Neural cell (in vitro differentiated cells): ENCODE measurements around the gene CBFA2T3. TPM values are rescaled to one million over a fixed set of nuclear protein-coding genes. Genes with fewer than 3 reads are reported as not detected.

ENCODE experiments used
- H2AFZ ChIP-seq: fragments of 200-600, 300-800 bp; sonication (generic), shearing (Covaris generic); 2 replicates; pipeline ENCODE4 v1.6.0; 2014; ENCODE audit warnings: low read depth, mild to moderate bottlenecking, antibody characterized with exemption, low read length, moderate library complexity
- H3F3A ChIP-seq: fragments of 200-600 bp; shearing (Covaris generic); 2 replicates; pipeline ENCODE4 v1.6.1; 2016; ENCODE audit warnings: mild to moderate bottlenecking, moderate library complexity, mixed read lengths, antibody characterized with exemption, low read length; ENCODE audit not compliant: insufficient read depth, poor library complexity, severe bottlenecking
- H3K27ac ChIP-seq: fragments of 200-600, 300-800 bp; sonication (generic), shearing (Covaris generic); 2 replicates; pipeline ENCODE4 v1.5.1; 2014; ENCODE audit warnings: mild to moderate bottlenecking, low read length, moderate library complexity
- H3K27me3 ChIP-seq: fragments of 300-800, 200-600 bp; sonication (generic), shearing (Covaris generic); 2 replicates; pipeline ENCODE4 v1.6.0; 2014; ENCODE audit warnings: mild to moderate bottlenecking, low read depth, low read length, moderate library complexity; ENCODE audit not compliant: insufficient read depth
- H3K36me3 ChIP-seq: fragments of 300-800, 200-600 bp; sonication (generic), shearing (Covaris generic); 2 replicates; pipeline ENCODE4 v1.5.1; 2014; ENCODE audit warnings: mild to moderate bottlenecking, antibody characterized with exemption, low read length, moderate library complexity; ENCODE audit not compliant: insufficient read depth
- H3K4me2 ChIP-seq: fragments of 300-800, 200-600 bp; sonication (generic), shearing (Covaris generic); 2 replicates; pipeline ENCODE4 v1.6.0; 2014; ENCODE audit warnings: mild to moderate bottlenecking, low read length
- H3K4me3 ChIP-seq: fragments of 300-800, 200-600 bp; sonication (generic), shearing (Covaris generic); 2 replicates; pipeline ENCODE4 v1.5.1; 2014; ENCODE audit warnings: mild to moderate bottlenecking, low read length, moderate library complexity
- H3K79me2 ChIP-seq: fragments of 200-600 bp; shearing (Covaris generic); replicated peaks from 2 replicates; pipeline ENCODE4 v1.6.0; 2014; ENCODE audit warnings: mild to moderate bottlenecking, low read length, moderate library complexity; ENCODE audit not compliant: insufficient read depth
- H3K9ac ChIP-seq: fragments of 300-800, 200-600 bp; sonication (generic), shearing (Covaris generic); 2 replicates; pipeline ENCODE4 v1.6.1; 2016; ENCODE audit warnings: mild to moderate bottlenecking, low read length, mixed read lengths
- H3K9me2 ChIP-seq: fragments of 200-600 bp; shearing (Covaris generic); 2 replicates; pipeline ENCODE4 v1.6.1; 2016; ENCODE audit warnings: mild to moderate bottlenecking, low read length, mixed read lengths; ENCODE audit not compliant: insufficient read depth
- H3K9me3 ChIP-seq: fragments of 200-600, 300-800 bp; sonication (generic), shearing (Covaris generic); 2 replicates; pipeline ENCODE4 v1.6.1; 2016; ENCODE audit warnings: mild to moderate bottlenecking, mixed run types, low read length, moderate library complexity, mixed read lengths
- H4K20me1 ChIP-seq: fragments of 200-600 bp; shearing (Covaris generic); 2 replicates; pipeline ENCODE4 v1.6.1; 2016; ENCODE audit warnings: mild to moderate bottlenecking, mixed run types; ENCODE audit not compliant: insufficient read depth
- EP300 ChIP-seq: fragments of 450-650 bp; conservative IDR thresholded peaks from 2 replicates; pipeline ENCODE4 v1.6.1; 2014; ENCODE audit warnings: antibody characterized with exemption, mild to moderate bottlenecking, moderate library complexity; ENCODE audit not compliant: poor library complexity, severe bottlenecking
- EZH2 ChIP-seq: fragments of 200-600, 300-800 bp; shearing (Covaris generic), sonication (generic); IDR thresholded peaks from 2 replicates; pipeline ENCODE4 v1.6.1; 2014; ENCODE audit warnings: antibody characterized with exemption, low read length, borderline replicate concordance, mild to moderate bottlenecking; ENCODE audit not compliant: insufficient read depth, poor library complexity, severe bottlenecking
- MXI1 ChIP-seq: fragments of 450-650 bp; conservative IDR thresholded peaks from 2 replicates; pipeline ENCODE4 v1.6.1; 2014; ENCODE audit warnings: antibody characterized with exemption, mild to moderate bottlenecking; ENCODE audit not compliant: poor library complexity, severe bottlenecking
- POLR2AphosphoS5 ChIP-seq: IDR thresholded peaks from 2 replicates; pipeline ENCODE4 v1.6.1; 2012
- RAD21 ChIP-seq: fragments of 450-650 bp; conservative IDR thresholded peaks from 2 replicates; pipeline ENCODE4 v1.6.1; 2014; ENCODE audit warnings: antibody characterized with exemption, mild to moderate bottlenecking, moderate library complexity
- REST ChIP-seq: IDR thresholded peaks from 2 replicates; pipeline ENCODE4 v1.6.1; 2012; ENCODE audit warnings: borderline replicate concordance
- SMC3 ChIP-seq: fragments of 450-650 bp; conservative IDR thresholded peaks from 2 replicates; pipeline ENCODE4 v1.6.1; 2014; ENCODE audit warnings: antibody characterized with exemption, mild to moderate bottlenecking, moderate library complexity; ENCODE audit not compliant: poor library complexity
- TAF1 ChIP-seq: IDR thresholded peaks from 2 replicates; pipeline ENCODE4 v1.6.1; 2012; ENCODE audit warnings: low read depth
- polyA plus RNA-seq: library from polyadenylated mRNA; depleted of rRNA; stranded (reverse); fragments of >200 nt; gene quantifications from 2 replicates; pipeline ENCODE4 v1.2.3, GENCODE V29; 2014
- TF ChIP-seq, protein P1 (sequence below): fragments of 450-650 bp; IDR thresholded peaks from 2 replicates; pipeline ENCODE4 v1.5.1; 2014; ENCODE audit warnings: antibody characterized with exemption, mild to moderate bottlenecking, moderate library complexity; ENCODE audit not compliant: poor library complexity, severe bottlenecking

Gene CBFA2T3
- polyA plus RNA-seq, 1 donor from 2014 or later, result 2.1 TPM

DNA sequence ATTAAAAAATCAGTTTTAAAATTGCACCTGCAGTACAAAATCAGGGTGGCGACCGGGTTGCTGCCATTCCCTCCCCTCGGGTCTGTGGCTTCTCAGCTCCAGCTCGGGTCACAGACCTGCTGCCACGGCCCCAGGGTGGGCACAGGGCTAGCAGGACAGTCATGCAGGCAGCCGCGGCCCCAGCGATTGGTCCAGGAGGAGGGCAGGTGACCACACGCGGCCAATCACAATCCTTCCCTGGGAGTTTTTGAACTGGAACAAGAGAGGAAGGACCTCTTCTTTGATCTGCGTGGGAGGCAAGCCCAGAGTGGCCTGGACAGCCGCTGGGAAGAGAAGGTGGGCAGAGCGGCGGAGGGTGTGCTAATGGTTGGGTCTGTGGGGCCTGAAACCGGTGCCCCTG is 25.5 kb downstream of the CBFA2T3 start:
- TF ChIP-seq, protein P1, sequence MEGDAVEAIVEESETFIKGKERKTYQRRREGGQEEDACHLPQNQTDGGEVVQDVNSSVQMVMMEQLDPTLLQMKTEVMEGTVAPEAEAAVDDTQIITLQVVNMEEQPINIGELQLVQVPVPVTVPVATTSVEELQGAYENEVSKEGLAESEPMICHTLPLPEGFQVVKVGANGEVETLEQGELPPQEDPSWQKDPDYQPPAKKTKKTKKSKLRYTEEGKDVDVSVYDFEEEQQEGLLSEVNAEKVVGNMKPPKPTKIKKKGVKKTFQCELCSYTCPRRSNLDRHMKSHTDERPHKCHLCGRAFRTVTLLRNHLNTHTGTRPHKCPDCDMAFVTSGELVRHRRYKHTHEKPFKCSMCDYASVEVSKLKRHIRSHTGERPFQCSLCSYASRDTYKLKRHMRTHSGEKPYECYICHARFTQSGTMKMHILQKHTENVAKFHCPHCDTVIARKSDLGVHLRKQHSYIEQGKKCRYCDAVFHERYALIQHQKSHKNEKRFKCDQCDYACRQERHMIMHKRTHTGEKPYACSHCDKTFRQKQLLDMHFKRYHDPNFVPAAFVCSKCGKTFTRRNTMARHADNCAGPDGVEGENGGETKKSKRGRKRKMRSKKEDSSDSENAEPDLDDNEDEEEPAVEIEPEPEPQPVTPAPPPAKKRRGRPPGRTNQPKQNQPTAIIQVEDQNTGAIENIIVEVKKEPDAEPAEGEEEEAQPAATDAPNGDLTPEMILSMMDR, result no peak
- no peak for TF ChIP-seq EP300
- TF ChIP-seq POLR2AphosphoS5, result no peak
- TF ChIP-seq SMC3, result no peak
- no peak for TF ChIP-seq RAD21
- TF ChIP-seq TAF1, result no peak
- no peak for TF ChIP-seq EZH2
- TF ChIP-seq MXI1, result no peak
- no peak for TF ChIP-seq REST
- Histone ChIP-seq H3K27me3 (no peaks in the 10 kb centered on the region), H3F3A (no peaks in the 10 kb centered on the region), H3K36me3 (no peaks in the 10 kb centered on the region), H3K27ac (no peak overlapping the region), H3K9me2 (no peaks in the 10 kb centered on the region), H3K4me2 (no peak overlapping the region), H3K9ac (no peak overlapping the region), H3K9me3 (no peaks in the 10 kb centered on the region), H4K20me1 (no peaks in the 10 kb centered on the region), H2AFZ (no peak overlapping the region), H3K79me2 (no peaks in the 10 kb centered on the region), H3K4me3 (no peak overlapping the region)

DNA sequence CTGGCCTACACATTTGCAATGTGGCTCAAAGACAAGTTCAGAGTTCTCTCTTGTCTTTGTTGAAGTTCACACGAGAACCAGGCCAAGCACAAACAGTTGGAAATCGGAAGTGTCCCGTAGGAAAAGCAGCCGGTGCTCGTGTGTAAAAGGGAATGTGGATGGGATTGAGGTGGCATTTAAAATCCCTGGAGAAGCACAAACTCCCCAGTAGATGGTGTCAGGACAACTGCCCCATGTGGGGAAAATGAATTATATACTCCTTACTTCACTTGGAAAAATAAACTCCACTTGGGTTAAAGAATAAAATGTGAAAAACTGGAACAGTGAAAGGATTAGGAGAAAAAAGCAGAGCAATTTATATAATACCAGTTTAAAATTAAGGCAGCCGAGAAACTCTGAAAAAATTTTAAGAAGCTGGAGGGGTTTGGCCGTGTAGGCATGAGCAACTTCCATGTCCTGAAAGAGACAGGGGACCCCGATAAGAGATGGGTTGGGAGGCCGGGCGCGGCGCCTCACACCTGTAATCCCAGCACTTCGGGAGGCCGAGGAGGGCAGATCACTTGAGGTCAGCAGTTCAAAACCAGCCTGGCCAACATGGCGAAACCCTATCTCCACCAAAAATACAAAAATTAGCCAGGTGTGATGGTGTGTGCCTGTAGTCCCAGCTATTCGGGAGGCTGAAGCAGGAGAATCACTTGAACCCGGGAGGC is 28.1 kb downstream of the CBFA2T3 start:
- Histone ChIP-seq H3K4me3 (no peak overlapping the region), H2AFZ (no peak overlapping the region), H3K9me2 (no peaks in the 10 kb centered on the region), H3K9me3 (no peaks in the 10 kb centered on the region), H3K9ac (no peak overlapping the region), H3K27ac (no peak overlapping the region), H3F3A (no peaks in the 10 kb centered on the region), H4K20me1 (no peaks in the 10 kb centered on the region), H3K36me3 (no peaks in the 10 kb centered on the region), H3K27me3 (no peaks in the 10 kb centered on the region), H3K79me2 (no peaks in the 10 kb centered on the region), H3K4me2 (no peak overlapping the region)
- no peak for TF ChIP-seq SMC3
- no peak for TF ChIP-seq EZH2
- TF ChIP-seq REST, result no peak
- TF ChIP-seq MXI1, result no peak
